GM19468 (cell line): ENCODE measurements around the gene ATG5.
A peak's percentile ranks its signal among the peaks of the same experiment; 100 is the strongest.

ENCODE experiments used
- ATAC-seq: cut with Tn5 transposase; IDR thresholded peaks from one replicate; pipeline ENCODE4 v1.9.1; 2021; ENCODE audit warnings: mild to moderate bottlenecking, moderate library complexity, moderate number of reproducible peaks; ENCODE audit not compliant: unreplicated experiment; ENCODE audit errors: extremely low read depth

ATG5 gene

GRCh38 chr6:106227612-106228507 is 97.7 kb downstream of the ATG5 start:
- ATAC-seq: no peak

GRCh38 chr6:106226676-106227075 is 98.9 kb downstream of the ATG5 start:
- no peak for ATAC-seq

GRCh38 chr6:106225581-106225980 is 100.0 kb downstream of the ATG5 start:
- no peak for ATAC-seq

GRCh38 chr6:106223300-106223930 is 102.1 kb downstream of the ATG5 start:
- no peak for ATAC-seq

GRCh38 chr6:106220485-106220884 is 105.1 kb downstream of the ATG5 start:
- ATAC-seq: peak; percentile 49

- ATAC-seq: no peak
Measured at GRCh38 chr6:106216527-106216926, 109.0 kb downstream of the ATG5 start.

GRCh38 chr6:106215608-106216007 is 110.0 kb downstream of the ATG5 start:
- no peak for ATAC-seq

GRCh38 chr6:106214531-106214930 is 111.0 kb downstream of the ATG5 start:
- no peak for ATAC-seq

GRCh38 chr6:106213660-106214289 is 111.8 kb downstream of the ATG5 start:
- no peak for ATAC-seq

GRCh38 chr6:106212576-106212975 is 113.0 kb downstream of the ATG5 start:
- ATAC-seq: no peak

GRCh38 chr6:106206905-106207304 is 118.7 kb downstream of the ATG5 start:
- no peak for ATAC-seq

- ATAC-seq: no peak
Measured at GRCh38 chr6:106204961-106205360, 120.6 kb downstream of the ATG5 start.

- no peak for ATAC-seq
Measured at GRCh38 chr6:106199998-106200397, 125.6 kb downstream of the ATG5 start.

GRCh38 chr6:106199331-106199730 is 126.2 kb downstream of the ATG5 start:
- ATAC-seq: no peak

GRCh38 chr6:106197441-106197840 is 128.1 kb downstream of the ATG5 start:
- no peak for ATAC-seq

GRCh38 chr6:106194949-106195921 is 130.3 kb downstream of the ATG5 start:
- no peak for ATAC-seq

GRCh38 chr6:106192824-106193223 is 132.7 kb downstream of the ATG5 start:
- no peak for ATAC-seq

- no peak for ATAC-seq
Measured at GRCh38 chr6:106188104-106188794, 137.3 kb downstream of the ATG5 start.

GRCh38 chr6:106187424-106187982 is 138.1 kb downstream of the ATG5 start:
- no peak for ATAC-seq
